GM12878 (cell line): ENCODE measurements around the gene PPDPF. TPM values are rescaled to one million over a fixed set of nuclear protein-coding genes. Genes with fewer than 3 reads are reported as not detected.

ENCODE experiments used
- ATAC-seq: fragments of 200-7000 bp; cut with Tn5 transposase; 3 replicates; pipeline ENCODE4 v1.9.1; 2020; ENCODE audit warnings: mild to moderate bottlenecking, moderate library complexity
- BruUV-seq: library from RNA; stranded (reverse); fragments of 400-500 nt; replicated peaks from 2 replicates; lab custom pipeline; 2021; lab: Mats Ljungman, UMichigan
- CTCF ChIA-PET: fragments of 300-600 bp; sonication (Branson Sonifier 250); formaldehyde crosslinking; extraction: SDS; loops from one replicate; lab custom pipeline; 2021; ENCODE audit warnings: inconsistent platforms; lab: Yijun Ruan, JAX
- POLR2A ChIA-PET: fragments of 350-600 bp; formaldehyde crosslinking; extraction: SDS; loops from one replicate; lab custom pipeline; 2021; ENCODE audit warnings: inconsistent platforms; lab: Charles Lee
- RAD21 ChIA-PET: fragments of 300-600 bp; sonication (Branson Sonifier 250); formaldehyde crosslinking; loops from one replicate; lab custom pipeline; 2023; ENCODE audit warnings: antibody characterized with exemption; ENCODE audit not compliant: unreplicated experiment; lab: Charles Lee
- SMC1A ChIA-PET: fragments of 300-600 bp; sonication (Branson Sonifier 250); formaldehyde crosslinking; loops from one replicate; lab custom pipeline; 2023; ENCODE audit not compliant: unreplicated experiment, uncharacterized antibody; lab: Charles Lee
- DNase-seq: peaks from one replicate; pipeline ENCODE4 v3.0.0-alpha.2; 2011; ENCODE audit warnings: low read depth, low spot score
- FAIRE-seq: peaks from 3 replicates; lab custom pipeline; 2011; peaks lifted over from hg19 to GRCh38; lab: Jason Lieb, UNC
- H2AFZ ChIP-seq: 2 replicates; pipeline ENCODE4 v1.6.0; 2011; ENCODE audit warnings: low read depth, low read length, control low read depth; ENCODE audit not compliant: control insufficient read depth
- H3K27ac ChIP-seq: 2 replicates; pipeline ENCODE4 v1.5.1; 2011; ENCODE audit warnings: control low read depth; ENCODE audit not compliant: control insufficient read depth, insufficient read depth
- H3K27me3 ChIP-seq, 2 experiments: replicated peaks in 1 of 2; 2 replicates each; pipeline versions ENCODE4 v1.6.0 to v1.6.1; 2011; ENCODE audit warnings: low read length in 1 of 2; ENCODE audit not compliant: control insufficient read depth in 2 of 2, insufficient read depth in 2 of 2
- H3K36me3 ChIP-seq, 2 experiments: 2 replicates each; pipeline ENCODE4 v1.5.1; 2011; ENCODE audit warnings: low read length in 1 of 2; ENCODE audit not compliant: control insufficient read depth in 2 of 2, insufficient read depth in 2 of 2
- H3K4me1 ChIP-seq: 2 replicates; pipeline ENCODE4 v1.6.1; 2011; ENCODE audit warnings: mild to moderate bottlenecking, low read length, moderate library complexity, mixed read lengths; ENCODE audit not compliant: control insufficient read depth, insufficient read depth
- H3K4me2 ChIP-seq: 2 replicates; pipeline ENCODE4 v1.6.0; 2011; ENCODE audit warnings: control low read depth; ENCODE audit not compliant: control insufficient read depth, insufficient read depth
- H3K4me3 ChIP-seq: fragments of 200-600 bp; sonication (generic); 2 replicates; pipeline ENCODE4 v1.5.1; 2016
- H3K79me2 ChIP-seq: 2 replicates; pipeline ENCODE4 v1.6.0; 2011; ENCODE audit warnings: low read length; ENCODE audit not compliant: control insufficient read depth, insufficient read depth
- H3K9ac ChIP-seq: 2 replicates; pipeline ENCODE4 v1.8.0; 2011; ENCODE audit warnings: low read length, control low read depth, mixed read lengths; ENCODE audit not compliant: control insufficient read depth, insufficient read depth
- H3K9me3 ChIP-seq: replicated peaks from 3 replicates; pipeline ENCODE4 v1.5.1; 2011; ENCODE audit warnings: mild to moderate bottlenecking, low read length; ENCODE audit not compliant: control insufficient read depth, insufficient read depth
- H4K20me1 ChIP-seq: 2 replicates; pipeline ENCODE4 v1.6.0; 2011; ENCODE audit not compliant: control insufficient read depth, insufficient read depth
- HCFC1 ChIP-seq: fragments of 150-350 bp; IDR thresholded peaks from 2 replicates; pipeline ENCODE4 v1.6.1; 2014; ENCODE audit warnings: low read length
- HDGF ChIP-seq: fragments of 450-650 bp; IDR thresholded peaks from 2 replicates; pipeline ENCODE4 v1.6.1; 2016; ENCODE audit warnings: antibody characterized with exemption
- NKRF ChIP-seq: fragments of 450-650 bp; conservative IDR thresholded peaks from 2 replicates; pipeline ENCODE4 v1.6.1; 2017; ENCODE audit warnings: mild to moderate bottlenecking, moderate library complexity
- NR2C1 ChIP-seq: fragments of 450-650 bp; IDR thresholded peaks from 2 replicates; pipeline ENCODE4 v1.6.1; 2017; ENCODE audit warnings: antibody characterized with exemption, mild to moderate bottlenecking, moderate library complexity
- PML ChIP-seq: IDR thresholded peaks from 2 replicates; pipeline ENCODE4 v1.6.1; 2012; ENCODE audit warnings: low read length, inconsistent platforms
- RELA ChIP-seq: fragments of 450-650 bp; IDR thresholded peaks from 2 replicates; pipeline ENCODE4 v1.8.0; 2014; ENCODE audit warnings: borderline replicate concordance; ENCODE audit not compliant: partially characterized antibody
- RUNX3 ChIP-seq: IDR thresholded peaks from 2 replicates; pipeline ENCODE4 v1.6.1; 2012; ENCODE audit warnings: low read length, inconsistent platforms
- TBL1XR1 ChIP-seq: IDR thresholded peaks from 2 replicates; pipeline ENCODE4 v1.6.1; 2012; ENCODE audit warnings: low read depth, low read length, improper control_type of control experiment
- TCF7 ChIP-seq: IDR thresholded peaks from 2 replicates; pipeline ENCODE4 v1.6.1; 2014; ENCODE audit warnings: antibody characterized with exemption, borderline replicate concordance
- WGBS: methylation state at CpG from one replicate; pipeline ENCODE4 v1.1.6; 2016; ENCODE audit warnings: low lambda C conversion rate; ENCODE audit not compliant: insufficient replicate concordance, insufficient coverage; ENCODE audit errors: missing lambda C conversion rate; 5-methylcytosine and 5-hydroxymethylcytosine counted together
- in situ Hi-C: fragments of 300-500 bp; cut with MboI; formaldehyde crosslinking; loops from 9 replicates; pipeline ENCODE4 v1.14.3; 2018; ENCODE audit warnings: mixed read lengths
- intact Hi-C: fragments of 100-400 bp; cut with micrococcal nuclease; formaldehyde crosslinking; loops from one replicate; pipeline ENCODE4 v1.14.2; 2022; ENCODE audit not compliant: unreplicated experiment
- polyA plus RNA-seq, 11 experiments: library from polyadenylated mRNA; depleted of rRNA in 4 of 11; unstranded in 6 of 11; stranded (reverse) in 5 of 11; fragments of >200 nt; fragmentation: Nextera tagmentation in 4 of 11; fragmentation: Illumina TruSeq in 1 of 11; extraction: Ambion mirVana in 4 of 11; extraction: Trizol in 1 of 11; gene quantifications; 1 replicate in 1 of 11; 2 replicates in 10 of 11; pipeline versions ENCODE4 v1.2.1 to v1.2.3, GENCODE V29; 2011 to 2016; ENCODE audit warnings: inconsistent platforms in 2 of 11, missing spikeins in 2 of 11, low read depth in 1 of 11
- total RNA-seq, 4 experiments: library from RNA; depleted of rRNA in 3 of 4; stranded (reverse); fragments of >200 nt in 3 of 4; fragmentation: Illumina TruSeq in 1 of 4; extraction: Trizol in 1 of 4; gene quantifications; 2 replicates each; pipeline versions ENCODE4 v1.2.1 to v1.2.3, GENCODE V29; 2013 to 2021

PPDPF gene
- total and polyA plus RNA-seq, 10 of the 15 experiments (the other 5 are each of a cell fraction or from before 2014, with no cell fraction given): 0.32 to 154 (median 22.8) TPM

DNA sequence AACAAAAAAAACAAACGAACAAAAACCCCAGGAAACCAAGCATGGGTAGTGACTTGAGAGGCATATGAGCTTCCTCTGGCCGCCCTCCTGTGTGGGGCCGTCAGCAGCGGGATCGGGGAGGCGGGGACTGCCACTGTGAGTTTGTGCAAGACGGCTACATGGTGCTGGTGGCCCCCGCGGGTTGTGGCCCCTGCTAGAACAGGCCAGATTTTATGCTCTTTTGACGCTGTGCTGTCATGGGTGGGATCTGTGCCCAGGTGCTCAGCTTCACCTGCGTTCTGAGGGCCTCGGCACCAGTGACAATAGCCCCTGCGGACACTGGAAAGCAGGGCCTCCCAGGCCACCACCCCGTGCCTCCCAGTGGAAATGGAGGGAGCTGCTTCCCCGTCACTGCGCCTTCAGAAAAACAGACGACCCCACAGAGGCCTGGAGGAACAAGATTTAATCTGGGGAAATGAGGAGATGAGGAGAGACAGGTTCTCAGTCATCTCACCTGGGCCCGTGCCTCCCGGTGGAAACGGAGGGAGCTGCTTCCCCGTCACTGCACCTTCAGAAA, 43.4 kb upstream of the PPDPF start:
- ChIA-PET RAD21 (no interaction called here), POLR2A (no interaction called here), SMC1A (no interaction called here)
- no peaks in the 10 kb centered on the region for H4K20me1 ChIP-seq
- no peak overlapping the region for H3K9ac ChIP-seq
- no peaks in the 10 kb centered on the region for H3K4me1 ChIP-seq
- WGBS: 24% methylated on average over 21 of the region's 21 CpGs
- ATAC-seq (no peak), FAIRE-seq (no peak)
- H3K4me3 ChIP-seq: no peak overlapping the region
- in situ Hi-C loops: no loop called here
- no peaks in the 10 kb centered on the region for H3K9me3 ChIP-seq
- TF ChIP-seq RELA: no peak
- TF ChIP-seq TBL1XR1: no peak
- TF ChIP-seq TCF7: no peak
- no peak for TF ChIP-seq NR2C1
- TF ChIP-seq HCFC1: no peak
- TF ChIP-seq, all 136 proteins: peak for 0
- no peak overlapping the region for H3K27ac ChIP-seq
- H3K36me3 ChIP-seq: no peaks in the 10 kb centered on the region
- no peaks in the 10 kb centered on the region; a peak in 2 of 4 replicates for H3K27me3 ChIP-seq
- intact Hi-C loops: no loop called here
- DNase-seq: no peak
- no peak overlapping the region for H3K4me2 ChIP-seq
- BruUV-seq: no TSS peak
- CTCF ChIA-PET: interaction anchor here (0.7 kb wide), 1 partner anchor 8 kb away, joined by 5 read pairs; no protein-coding TSS in a partner anchor
- no peak overlapping the region for H2AFZ ChIP-seq
- H3K79me2 ChIP-seq: no peaks in the 10 kb centered on the region

DNA sequence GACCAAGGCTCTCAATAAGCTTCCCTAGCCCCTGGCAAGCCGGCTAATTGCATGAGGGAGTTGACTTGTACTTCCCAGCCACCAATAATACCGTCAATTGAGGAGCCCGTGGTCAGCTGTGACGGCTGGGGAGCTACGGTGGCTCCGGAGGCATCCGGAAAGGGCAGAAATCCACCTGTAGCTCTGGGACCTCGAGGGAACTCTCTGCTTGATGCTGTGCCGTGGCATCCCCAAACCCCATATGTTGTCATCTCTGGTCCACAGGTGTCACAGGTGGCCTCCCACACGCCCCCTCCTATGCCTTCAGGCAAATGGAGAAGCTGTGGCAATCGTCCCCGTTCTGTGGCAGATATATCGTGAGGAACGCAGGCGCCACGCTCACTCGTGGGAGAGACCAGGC, 42.6 kb upstream of the PPDPF start:
- SMC1A ChIA-PET: no interaction called here
- Histone ChIP-seq H2AFZ (no peak overlapping the region), H3K36me3 (no peaks in the 10 kb centered on the region), H3K27me3 (no peaks in the 10 kb centered on the region; a peak in 2 of 4 replicates), H3K9ac (no peak overlapping the region), H3K4me3 (no peak overlapping the region), H3K4me2 (no peak overlapping the region), H4K20me1 (no peaks in the 10 kb centered on the region), H3K27ac (no peak overlapping the region), H3K9me3 (no peaks in the 10 kb centered on the region), H3K4me1 (no peaks in the 10 kb centered on the region), H3K79me2 (no peaks in the 10 kb centered on the region)
- TF ChIP-seq RUNX3 (no peak), NKRF (no peak), PML (no peak), HDGF (no peak)
- in situ Hi-C loops: no loop called here
- BruUV-seq: no TSS peak
- RAD21 ChIA-PET: no interaction called here
- POLR2A ChIA-PET: no interaction called here
- DNase-seq (no peak), FAIRE-seq (no peak), ATAC-seq (no peak)
- WGBS: 42% methylated on average over 17 of the region's 17 CpGs
- intact Hi-C loops: no loop called here
- CTCF ChIA-PET: no interaction called here
